8988T (cell line): ENCODE results near the gene EPS8L3.

Experiments used
- DNase-seq: peaks from one replicate; pipeline ENCODE4 v3.0.0; 2011

EPS8L3 gene

DNA sequence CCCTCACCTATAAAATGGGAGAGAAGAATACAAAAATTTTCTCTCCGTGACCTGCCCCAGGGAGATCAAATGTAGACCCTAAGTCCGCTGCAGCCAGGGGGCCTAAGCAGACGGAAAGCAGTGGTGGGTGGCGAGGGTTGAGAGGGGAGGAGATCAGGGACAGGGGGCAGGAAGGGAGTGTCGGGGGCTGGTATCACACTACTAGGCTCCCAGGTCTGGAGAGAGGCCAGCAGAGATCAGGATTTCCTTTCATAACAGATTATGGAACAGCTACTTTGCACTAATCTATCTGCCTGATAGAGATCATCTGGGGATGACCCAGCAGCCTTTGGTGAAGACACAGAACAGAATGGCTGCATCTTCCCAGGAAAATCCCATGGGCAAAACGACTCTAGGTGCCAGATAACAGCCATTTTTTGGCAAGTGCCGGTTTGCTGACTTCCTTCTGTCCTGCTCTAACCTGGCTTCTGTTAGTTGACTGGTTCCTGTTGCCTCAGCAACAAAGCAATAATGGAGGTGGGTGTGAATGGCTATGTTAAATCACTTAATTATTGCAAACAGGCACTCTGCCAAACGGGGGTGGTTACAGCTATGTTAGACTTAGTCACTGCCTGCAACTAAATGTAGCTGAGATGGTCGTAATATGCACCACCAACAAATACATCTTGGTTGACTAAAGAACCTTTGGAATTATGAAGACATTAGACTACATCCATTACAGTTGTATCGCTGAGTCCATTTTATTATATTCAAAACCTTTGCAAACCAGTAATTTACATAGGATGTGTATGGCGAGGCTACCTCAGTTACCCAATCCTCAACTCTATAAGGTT is 30.0 kb upstream of the EPS8L3 start:
- DNase-seq, result no peak

DNA sequence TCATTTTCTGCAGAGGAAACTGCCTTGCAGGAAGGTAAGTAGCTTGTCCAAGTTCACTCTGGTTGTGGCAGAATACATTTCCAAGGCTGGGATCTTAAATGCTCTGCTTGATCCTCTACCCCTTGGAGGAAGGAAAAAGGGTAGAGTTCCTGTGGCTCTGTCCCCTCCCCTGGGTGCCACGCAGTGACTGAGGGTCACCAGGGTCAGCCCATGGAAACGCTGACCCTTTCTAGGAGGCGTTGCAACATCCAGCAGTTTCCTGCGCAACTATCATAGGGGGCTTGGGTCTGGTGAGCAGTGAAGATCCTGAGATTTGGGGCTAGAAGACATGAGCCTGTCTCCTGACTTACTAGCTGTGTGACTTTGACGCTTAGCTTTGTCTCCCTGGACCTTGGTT is 29.4 kb upstream of the EPS8L3 start:
- DNase-seq, result no peak

DNA sequence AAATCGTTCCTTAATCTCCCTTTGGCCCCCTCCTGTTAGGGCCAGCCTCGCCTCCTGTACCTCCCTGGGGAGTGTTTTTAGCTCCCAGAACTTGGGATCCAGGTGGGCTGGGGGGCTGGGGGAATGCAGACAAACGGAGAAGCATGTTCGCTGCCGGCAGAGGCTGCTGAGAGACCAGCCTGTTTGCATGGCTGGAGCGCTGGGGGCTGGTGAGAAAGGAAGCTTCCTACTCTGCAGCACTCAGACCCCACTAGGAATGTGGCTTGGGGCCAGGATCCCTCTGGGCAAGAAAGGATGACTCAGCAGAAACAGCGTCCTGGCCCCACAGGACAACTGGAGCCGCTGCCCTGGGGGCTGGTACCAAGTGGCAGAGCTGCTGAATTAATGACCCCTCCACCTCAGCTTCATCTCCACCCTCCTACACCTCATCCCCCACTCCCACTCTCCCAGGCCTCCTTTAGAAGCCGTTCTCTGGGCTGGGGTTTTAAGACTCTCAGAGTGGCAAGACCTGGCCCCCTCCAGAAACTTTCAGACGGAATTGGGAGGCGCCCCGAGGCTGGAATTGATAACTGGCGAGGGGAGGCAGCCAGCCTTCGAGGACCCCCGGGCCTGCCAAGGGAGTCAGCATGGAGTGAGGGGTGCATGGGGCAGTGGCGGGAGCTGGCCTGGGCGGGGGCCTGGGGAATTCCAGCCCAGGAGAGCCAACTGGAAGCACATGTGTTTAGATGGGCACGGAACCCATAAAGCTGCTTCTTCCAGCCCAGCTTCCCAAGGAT is 28.5 kb upstream of the EPS8L3 start:
- DNase-seq, result peak; percentile 69

DNA sequence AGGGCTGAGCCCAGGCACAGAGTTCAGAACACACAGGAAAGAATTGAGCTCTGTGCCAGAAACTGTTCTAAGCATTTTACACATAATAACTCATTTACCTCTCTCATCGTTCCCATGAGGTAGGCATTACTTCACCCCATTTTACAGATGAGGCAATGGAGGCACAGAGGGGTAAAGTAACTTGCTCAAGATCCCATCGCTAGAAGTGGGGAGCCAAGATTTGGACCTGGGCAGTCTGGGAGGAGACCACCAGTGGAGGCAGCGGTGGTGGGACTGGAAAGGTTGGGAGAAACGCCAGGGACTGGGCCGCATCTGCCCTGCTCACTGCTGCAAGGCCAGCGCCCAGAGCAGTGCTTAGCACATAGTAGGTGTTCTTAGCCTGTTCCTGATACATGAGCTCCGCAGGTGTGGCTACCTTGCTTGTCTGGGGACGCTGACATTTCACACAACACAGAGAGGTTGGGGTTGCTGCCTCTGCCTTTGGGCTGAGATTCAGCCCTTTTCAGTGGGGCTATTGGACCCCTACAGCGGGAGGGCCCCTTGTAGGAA is 27.8 kb upstream of the EPS8L3 start:
- DNase-seq, result no peak

DNA sequence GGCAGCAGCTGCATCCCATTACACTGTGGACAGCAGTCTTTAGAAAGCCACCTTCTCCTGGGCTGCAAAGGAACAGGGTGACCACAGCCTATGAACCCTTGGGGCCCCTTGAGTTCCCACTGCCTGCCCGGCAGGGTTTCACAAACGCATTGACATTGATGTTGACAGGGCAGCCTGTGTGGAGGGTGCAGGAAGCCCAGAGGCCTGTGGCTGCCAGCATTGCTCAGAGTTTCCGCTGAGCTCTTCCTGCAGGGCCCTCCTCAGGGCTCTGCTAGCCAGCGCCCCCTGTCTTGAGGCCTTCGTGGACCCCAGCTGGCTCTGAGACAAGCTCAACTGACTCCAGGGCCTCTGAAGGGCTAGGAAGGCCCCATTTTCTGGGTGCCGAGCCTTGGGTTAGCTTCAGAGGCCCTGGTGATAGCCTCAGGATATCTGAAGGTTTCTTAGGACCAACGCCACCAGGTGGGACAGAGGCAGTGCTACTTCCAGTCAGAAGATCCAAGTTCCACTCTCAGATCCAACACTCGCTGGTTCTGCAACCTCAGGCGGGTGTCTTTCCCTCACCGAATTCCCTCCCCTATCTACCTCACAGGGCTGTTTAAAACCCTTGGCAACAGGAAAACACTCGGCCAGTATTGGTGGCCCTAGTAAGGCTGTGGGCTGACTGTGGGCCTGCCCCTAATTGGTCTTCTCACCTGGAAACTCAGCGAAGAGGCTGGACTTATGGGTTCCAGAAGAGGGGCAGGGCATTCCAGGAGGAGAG is 27.2 kb upstream of the EPS8L3 start:
- no peak for DNase-seq

DNA sequence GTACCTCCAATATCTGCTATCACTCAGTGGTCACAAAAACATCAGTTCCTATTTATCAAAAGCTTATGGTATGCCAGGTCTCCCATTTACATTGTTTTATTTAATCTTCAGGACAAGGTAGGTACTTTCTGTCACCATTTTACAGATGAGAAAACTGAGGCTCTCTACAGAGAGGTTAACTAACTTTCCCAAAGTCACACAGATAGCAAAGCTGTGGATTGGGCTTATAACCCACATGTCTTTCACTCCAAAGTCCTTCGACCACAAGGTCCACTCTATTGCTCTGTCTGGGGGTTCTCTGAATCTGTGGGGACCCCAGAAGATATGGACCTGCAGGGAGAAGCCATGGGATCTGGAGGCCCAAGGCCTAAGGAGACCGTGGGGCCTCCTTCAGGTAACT is 26.6 kb upstream of the EPS8L3 start:
- no peak for DNase-seq

DNA sequence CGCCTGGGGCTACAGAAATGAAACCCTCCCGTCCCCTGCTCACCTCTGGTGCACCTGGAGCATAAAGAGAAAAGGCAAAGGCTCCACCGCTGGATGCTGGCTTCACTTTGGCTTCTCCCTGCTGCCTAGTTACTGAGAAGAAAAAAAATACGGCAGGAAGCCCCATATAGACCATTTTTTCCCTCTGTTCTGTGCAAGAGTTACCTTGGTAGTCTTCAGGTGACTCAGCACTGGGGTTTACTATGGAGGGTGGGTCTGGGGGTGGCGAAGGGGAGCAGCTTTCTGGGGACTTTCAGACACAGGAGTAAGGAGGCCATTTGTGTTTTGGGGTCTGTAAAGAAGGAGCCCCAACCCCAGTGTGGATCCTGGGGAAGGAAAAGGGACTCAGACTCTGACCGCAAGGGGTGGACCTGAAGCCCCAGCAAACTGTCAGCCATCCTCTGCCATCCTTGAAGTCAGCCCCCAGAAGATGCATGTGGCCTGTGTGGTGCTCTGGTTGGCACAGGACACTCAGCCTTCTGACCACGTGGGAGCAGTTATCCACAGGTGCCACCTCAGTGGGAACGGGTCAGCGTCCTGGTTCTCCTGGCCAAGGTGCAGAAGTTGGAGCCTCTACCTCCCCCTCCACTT is 25.9 kb upstream of the EPS8L3 start:
- no peak for DNase-seq

DNA sequence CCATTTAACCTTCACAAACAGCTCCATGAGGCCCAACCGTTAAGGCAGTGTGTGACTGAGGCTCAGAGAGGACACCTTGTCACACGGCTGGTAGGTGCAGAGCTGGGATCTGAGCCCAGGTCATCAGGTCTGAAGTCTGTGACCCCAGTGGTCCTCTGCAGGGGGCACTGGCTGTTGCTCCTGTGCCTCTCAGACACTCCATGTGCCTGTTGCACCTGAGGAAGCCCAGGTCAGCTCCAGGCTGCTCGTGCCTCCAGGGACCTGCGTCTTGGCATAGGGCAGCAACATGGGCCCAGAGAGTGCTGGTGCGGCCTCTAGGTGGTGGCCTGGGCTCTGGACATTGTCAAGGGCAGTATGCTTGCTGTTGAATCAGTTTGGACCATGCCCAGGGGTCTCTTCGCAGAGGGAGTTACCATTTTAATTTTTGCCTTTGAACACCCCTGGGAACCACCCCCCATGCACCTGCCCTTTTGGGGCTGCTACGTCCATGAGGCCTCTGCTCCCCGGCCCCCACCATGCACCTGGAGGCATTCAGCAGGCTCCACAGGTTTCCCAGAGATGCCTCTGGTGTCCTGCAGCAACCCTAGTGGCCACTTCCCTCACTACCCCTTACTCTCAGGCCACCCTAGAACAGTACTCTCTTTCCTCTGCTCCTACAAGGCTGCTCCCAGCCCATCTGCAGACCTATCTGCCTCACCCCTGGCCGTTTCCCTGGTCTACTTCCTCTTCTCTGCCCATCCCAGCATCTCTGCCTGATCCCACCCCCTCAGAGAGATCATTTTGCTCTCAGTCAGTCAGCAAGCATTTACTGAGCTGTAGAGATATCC is 25.2 kb upstream of the EPS8L3 start:
- DNase-seq, result peak; percentile 58

DNA sequence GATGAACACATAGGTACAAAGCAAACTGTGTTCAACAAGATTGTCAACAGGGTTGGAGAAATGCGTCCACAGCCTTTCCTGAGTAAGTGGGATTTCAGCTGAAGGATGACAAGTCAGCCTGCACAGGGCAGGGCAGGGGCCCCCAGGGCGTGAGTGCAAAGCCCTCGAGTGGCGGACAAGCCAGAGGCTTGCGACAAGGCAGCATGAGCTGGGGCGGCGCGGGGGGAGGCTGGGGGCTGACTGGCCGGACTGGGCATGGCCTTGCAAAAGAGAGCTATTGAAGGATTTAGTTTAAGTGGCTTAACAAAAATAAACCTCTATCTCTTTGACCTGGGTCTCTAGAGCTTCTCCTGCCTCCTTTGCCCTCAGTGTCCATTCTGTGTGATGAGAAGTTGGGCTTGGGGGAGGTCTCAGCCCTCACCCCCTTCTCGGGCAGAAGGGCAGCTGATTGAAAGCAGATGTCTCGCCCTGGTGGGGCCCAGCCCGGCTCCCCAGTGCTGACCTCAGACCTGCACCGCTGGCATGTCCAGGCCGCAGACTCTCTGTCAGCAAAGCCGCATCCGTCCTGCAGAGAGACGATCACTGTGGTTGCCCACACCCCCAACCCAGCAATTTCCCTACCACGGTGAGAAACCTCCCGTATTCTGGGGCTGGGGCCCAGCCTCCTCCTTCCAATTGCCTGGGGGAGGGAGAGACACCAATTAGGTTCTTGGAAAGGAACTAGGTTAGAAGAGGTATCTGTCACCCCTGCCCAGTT is 24.3 kb upstream of the EPS8L3 start:
- no peak for DNase-seq

DNA sequence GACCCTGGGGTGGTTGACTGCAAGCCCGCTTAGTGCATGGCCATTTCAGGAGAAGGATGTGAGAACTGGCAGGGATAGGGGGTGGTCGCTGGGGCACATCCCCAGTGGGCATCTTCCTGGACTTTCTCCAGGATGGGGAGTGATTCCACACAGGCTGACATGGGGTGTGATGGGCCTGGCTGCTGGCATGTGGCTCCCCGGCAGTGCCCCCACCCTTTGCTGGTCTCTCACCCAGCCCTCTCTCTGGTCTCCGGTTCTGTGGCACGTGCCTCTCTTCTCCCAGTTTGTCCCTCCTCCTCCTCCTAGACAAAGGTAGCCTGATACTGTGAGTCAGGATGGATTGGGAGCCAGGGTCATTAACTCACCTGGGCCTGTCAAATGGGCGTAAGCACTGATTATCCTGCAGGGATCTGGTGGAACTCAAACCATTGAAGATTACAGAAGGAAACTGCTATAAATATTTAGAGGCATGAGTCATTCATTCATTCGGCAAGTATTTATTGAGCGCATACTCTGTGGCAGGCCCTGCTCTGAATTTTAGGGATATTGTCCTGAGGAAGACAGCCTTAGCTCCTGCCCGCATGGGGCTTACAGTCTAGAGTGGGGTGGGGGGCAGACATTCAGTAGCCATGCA is 23.6 kb upstream of the EPS8L3 start:
- DNase-seq, result no peak

DNA sequence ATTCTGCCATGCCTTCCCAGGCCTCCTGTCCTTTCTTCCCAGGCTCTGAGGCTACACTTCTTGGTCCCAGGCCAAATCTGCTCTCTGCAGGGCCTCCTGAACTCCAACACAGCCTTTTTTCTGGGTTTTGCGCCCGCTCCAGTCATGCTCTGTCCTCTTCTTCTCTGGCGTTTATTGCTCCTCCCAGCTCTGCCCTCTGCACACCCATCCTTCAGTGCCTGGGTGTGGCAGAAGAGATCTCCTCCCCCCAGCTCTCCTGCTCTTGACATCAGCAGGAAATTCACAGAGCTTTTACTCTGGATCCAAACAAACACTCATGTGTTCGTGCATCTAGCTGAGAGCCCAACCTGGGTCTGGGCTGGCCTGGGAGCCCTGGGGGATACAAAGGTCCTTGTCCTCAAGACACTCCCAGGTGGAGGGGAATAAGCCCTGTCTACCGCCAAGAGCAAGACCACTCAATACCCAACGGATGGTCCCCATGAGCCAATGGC is 22.9 kb upstream of the EPS8L3 start:
- no peak for DNase-seq

DNA sequence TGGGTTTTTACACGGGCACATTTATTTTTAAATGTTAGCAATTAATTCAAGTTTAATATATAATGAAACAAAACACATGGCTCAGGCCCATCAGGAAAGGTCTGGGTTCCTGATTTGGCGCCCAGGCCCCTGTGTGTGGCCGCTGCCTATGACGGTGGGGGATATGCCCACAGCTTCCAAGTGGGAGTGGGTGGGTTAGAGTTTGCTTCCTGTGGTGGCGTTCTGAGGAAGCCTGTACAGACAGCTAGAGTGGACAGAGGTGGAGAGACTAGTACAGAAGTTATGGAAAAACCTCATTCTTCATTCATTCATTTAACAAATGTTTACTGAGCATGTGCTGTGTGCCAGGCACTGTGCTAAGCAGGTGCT is 22.4 kb upstream of the EPS8L3 start:
- no peak for DNase-seq

DNA sequence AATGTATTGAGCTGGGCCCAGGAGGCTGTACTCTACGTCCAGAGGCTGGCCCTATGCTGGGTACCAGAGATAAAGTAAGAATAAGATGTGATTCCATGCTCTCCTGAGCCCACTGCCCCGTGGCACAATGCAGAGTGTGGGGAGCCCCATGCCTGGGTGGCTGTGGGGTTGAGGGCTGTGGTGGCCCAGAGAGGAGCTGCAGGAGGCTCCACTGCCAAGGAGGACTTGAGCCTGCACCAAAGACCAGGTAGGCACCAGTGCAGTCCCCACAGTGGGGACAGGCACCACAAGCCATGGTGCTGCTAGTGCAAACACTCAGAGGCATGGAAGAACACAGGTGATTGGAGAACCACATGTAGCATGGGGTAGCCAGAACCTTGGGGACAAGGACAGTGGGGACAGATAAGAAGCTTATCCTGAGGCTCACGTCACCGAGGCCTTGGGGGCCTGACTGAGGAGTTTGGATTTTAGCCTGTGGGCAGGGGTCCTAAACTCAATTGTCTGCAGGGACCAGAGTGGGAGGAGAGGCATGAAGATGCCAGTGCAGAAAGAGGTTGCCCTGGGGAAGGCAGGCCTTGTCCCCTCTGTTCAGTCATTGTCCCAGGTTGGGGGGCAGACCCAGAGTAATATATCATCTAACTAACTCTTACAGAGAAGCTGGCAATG is 21.9 kb upstream of the EPS8L3 start:
- no peak for DNase-seq

DNA sequence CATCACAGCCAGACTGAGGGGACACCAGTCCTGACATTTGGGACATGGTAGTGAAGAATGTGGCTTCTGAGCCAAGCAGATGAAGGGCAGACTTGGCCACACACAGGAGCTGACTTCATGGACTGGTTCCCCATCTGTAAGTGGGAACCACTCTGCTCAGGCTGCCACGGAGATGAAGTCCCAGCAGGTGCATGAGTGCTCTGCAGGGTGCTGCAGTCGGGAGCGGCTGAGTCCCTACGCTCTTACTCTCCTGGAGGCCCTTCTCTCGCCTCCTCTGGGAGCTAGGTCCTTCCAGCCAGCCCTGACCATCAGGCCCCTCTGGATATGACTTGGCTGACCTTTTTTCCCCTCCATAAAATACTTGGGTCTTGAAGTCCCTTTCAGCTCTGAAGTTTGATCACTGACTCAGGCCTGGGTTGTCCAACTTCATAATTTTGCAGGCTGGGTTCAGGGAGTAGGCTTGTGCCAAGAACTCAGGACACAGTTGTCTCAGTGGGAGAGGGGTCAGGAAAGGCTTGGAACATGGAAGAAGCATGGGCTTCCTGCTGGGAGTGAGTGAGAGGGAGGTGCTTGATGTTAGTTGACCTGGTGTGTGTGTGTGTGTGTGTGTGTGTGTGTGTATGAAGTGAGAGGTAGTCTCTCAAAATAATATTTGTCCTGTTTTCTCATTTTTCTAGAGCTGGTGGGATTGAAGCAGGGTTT is 21.0 kb upstream of the EPS8L3 start:
- DNase-seq, result no peak

DNA sequence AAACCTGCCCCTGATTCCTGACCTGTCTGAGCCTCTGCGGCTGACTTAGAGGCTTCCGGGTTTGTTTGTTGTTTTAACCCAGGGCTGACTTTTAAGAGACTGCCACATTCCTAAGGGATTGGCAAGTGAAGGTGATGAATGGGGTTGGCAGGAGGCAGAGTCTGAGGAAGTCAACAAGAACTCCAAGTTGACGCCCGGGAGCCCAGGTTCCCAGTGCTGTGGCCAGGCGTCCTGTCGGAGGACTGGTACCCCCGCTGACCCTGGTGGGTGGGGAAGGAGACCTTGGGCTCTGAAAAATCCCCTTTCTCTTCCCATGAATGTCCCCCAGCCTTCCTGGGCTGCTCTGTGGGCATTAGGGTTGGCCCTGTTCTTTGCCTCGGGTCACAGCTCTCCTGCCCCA is 19.7 kb upstream of the EPS8L3 start:
- DNase-seq, result peak; percentile 68

DNA sequence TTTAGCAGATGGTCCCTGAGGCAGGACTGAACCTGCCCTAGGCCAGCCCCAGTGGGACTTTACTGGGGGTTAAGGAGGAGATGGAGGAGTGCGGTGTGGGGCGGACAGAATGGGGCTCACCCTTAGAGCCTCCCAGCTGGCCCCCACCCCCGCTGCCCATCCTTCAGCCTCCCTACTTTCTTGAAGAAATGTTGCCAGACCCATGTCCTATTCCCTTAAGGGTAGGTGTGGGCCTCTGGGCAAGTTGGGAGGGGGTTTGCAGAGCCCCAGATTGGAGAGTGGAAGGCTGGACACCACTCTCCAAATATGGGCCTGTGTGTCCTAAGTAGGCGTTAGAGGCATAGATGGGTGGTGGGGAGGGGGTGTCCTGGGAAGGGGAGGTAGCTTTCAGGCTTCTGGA is 19.2 kb upstream of the EPS8L3 start:
- no peak for DNase-seq

DNA sequence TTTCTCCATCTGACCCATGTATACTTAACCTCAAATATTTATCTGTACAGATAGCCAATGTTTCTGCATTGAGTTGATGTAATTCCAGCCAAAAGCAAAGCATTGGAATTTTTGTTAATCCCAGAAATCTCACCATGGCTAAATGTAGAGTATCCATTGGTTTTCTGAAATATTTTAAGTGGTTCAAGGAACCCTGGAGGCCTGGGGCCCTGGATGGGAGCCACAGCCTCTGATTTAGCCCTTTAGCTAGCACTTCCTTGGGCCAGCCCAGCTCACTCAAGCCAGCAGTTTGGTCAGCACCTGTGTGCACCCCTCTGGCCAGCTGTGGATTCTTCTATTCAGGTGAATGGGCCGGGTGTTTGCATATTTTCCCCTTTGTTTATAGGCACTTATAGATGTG is 18.8 kb upstream of the EPS8L3 start:
- DNase-seq, result no peak

DNA sequence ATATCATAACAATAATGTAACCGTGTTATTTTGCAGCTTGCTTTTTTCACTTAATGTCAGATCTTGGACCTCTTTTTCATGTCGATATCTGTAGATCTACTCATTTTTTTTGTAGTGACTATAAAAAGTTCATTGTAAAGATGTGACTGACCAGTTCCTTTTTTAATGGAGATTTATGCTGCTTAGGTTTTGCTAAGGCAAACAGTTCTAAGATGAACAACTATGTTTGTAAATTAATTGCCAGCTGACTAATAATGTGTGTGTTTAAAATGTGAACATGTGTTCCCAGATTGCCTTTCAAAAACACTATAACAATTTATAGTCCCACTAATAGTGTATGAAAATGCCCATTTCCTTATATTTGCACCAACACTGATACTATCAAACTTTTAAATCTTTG is 18.1 kb upstream of the EPS8L3 start:
- DNase-seq, result no peak

DNA sequence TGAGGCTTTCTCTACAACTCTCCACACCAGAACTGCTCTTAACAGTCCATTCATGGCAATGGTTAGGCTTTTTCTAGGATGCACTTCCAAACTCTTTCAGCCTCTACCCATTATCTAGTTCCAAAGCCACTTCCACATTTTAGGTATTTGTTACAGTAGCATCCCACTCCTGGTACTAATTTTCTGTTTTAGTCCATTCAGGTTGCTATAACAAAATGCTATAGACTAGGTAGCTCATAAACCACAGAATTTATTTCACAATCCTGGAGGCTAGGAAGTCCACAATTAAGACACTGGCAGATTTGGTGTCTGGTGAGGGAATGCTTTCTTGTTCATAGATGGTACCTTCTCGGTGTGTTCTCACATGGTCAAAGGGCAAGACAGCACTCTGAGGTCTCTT is 17.3 kb upstream of the EPS8L3 start:
- DNase-seq, result no peak
